ENCODE data around the gene PTPN4. TPM values are rescaled to one million over a fixed set of nuclear protein-coding genes. Genes with fewer than 3 reads are reported as not detected.

The PTPN4 gene
- total and polyA plus RNA-seq, 2 of the 13 experiments (the other 11 are each of a cell fraction or from before 2014, with no cell fraction given) = 20.3 to 34.6 TPM

GRCh38 chr2:119765433-119766002 lies 5.8 kb downstream of the PTPN4 start:
- peaks cover 100% of the 10 kb centered on the region for H3K79me2 ChIP-seq (ENCODE audit: insufficient read depth, low read length)
- peak; percentile 53 for DNase-seq (ENCODE audit: low spot score)
- no peak overlapping the region for H2AFZ ChIP-seq (ENCODE audit: low read length)
- FAIRE-seq = no peak
- no peaks in the 10 kb centered on the region; a peak in 1 of 5 replicates for H3K36me3 ChIP-seq (replicated peaks in 1 of 2; ENCODE audit: control insufficient read depth in 1 of 2, insufficient read depth in 2 of 2, low read length in 2 of 2)
- H3K4me2 ChIP-seq (ENCODE audit: low read depth, low read length) = peak overlapping the region; percentile 95; the same call in 1 of the 2 replicates
- in situ Hi-C loops (cut with HindIII; ENCODE audit: extremely low pct_ligation_motif_present, low pct_unique_long_range_greater_than_20kb) = no loop called here
- H3K27ac ChIP-seq (ENCODE audit: extremely low read length, insufficient read depth, low read length) = peak overlapping the region; percentile 45
- BruUV-seq (replicated peaks) = no TSS peak
- H3K27me3 ChIP-seq (ENCODE audit: control insufficient read depth in 1 of 2, insufficient read depth in 2 of 2, low read length in 2 of 2) = no peaks in the 10 kb centered on the region
- intact Hi-C loops (cut with micrococcal nuclease; ENCODE audit: unreplicated experiment) = no loop called here
- ChIA-PET POLR2A (no interaction called here), CTCF (ENCODE audit: low intra/inter-chr PET ratio, low total read pairs) (no interaction called here)
- peaks cover 78% of the 10 kb centered on the region for H3K4me1 ChIP-seq (ENCODE audit: insufficient read depth, low read length)
- no peak for ATAC-seq
- WGBS (ENCODE audit: low lambda C conversion rate) = 86% methylated on average over 5 of the region's 5 CpGs
- peaks cover 30% of the 10 kb centered on the region for H4K20me1 ChIP-seq (ENCODE audit: insufficient read depth, low read length)
- no peak overlapping the region for H3K4me3 ChIP-seq (replicated peaks in 1 of 3; ENCODE audit: insufficient read depth in 1 of 3, low read depth in 2 of 3, low read length in 3 of 3)
- no peaks in the 10 kb centered on the region for H3K9me3 ChIP-seq (ENCODE audit: low read length)
- H3K9ac ChIP-seq (ENCODE audit: insufficient read depth, low read depth, low read length) = no peak overlapping the region
- TF ChIP-seq ZNF510 (CRISPR knock-in tag; IDR thresholded peaks at IDR 0.05; ENCODE audit: low read depth) (no peak), HOXA3 (CRISPR knock-in tag; IDR thresholded peaks at IDR 0.05) (no peak), ZNF563 (CRISPR knock-in tag; IDR thresholded peaks at IDR 0.05) (no peak), SMC3 (IDR thresholded peaks at IDR 0.05; ENCODE audit: low read length) (no peak), ZNF83 (CRISPR knock-in tag; IDR thresholded peaks at IDR 0.05; ENCODE audit: borderline replicate concordance) (no peak), MZF1 (CRISPR knock-in tag; IDR thresholded peaks at IDR 0.05; ENCODE audit: borderline replicate concordance) (no peak), RBAK (CRISPR knock-in tag; IDR thresholded peaks at IDR 0.05) (no peak), ZNF775 (CRISPR knock-in tag; IDR thresholded peaks at IDR 0.05; ENCODE audit: borderline replicate concordance) (no peak), MED8 (CRISPR knock-in tag; IDR thresholded peaks at IDR 0.05; ENCODE audit: insufficient replicate concordance) (no peak), ZNF761 (CRISPR knock-in tag; conservative IDR thresholded peaks at IDR 0.05) (no peak), ATF7 (IDR thresholded peaks at IDR 0.05) (peak; percentile 65), ATF7 (CRISPR knock-in tag; IDR thresholded peaks at IDR 0.05) (no peak), ZNF547 (CRISPR knock-in tag; IDR thresholded peaks at IDR 0.05) (no peak), ZBTB8A (CRISPR knock-in tag; IDR thresholded peaks at IDR 0.05; ENCODE audit: borderline replicate concordance, low read depth) (no peak), HNF4A (CRISPR knock-in tag; IDR thresholded peaks at IDR 0.05) (0 out of 2 replicates have a peak, but pooled peaks have one; percentile 5), ZBTB7A (CRISPR knock-in tag; IDR thresholded peaks at IDR 0.05) (no peak), ZBTB1 (CRISPR knock-in tag; IDR thresholded peaks at IDR 0.05; ENCODE audit: borderline replicate concordance) (no peak), ZSCAN12 (CRISPR knock-in tag; IDR thresholded peaks at IDR 0.05) (no peak), ZNF317 (CRISPR knock-in tag; IDR thresholded peaks at IDR 0.05) (no peak), PCBP1 (IDR thresholded peaks at IDR 0.05; ENCODE audit: borderline replicate concordance, low read depth, low read length) (no peak), PRPF4 (IDR thresholded peaks at IDR 0.05; ENCODE audit: low read depth, low read length, poor library complexity, severe bottlenecking) (no peak), HMG20A (CRISPR knock-in tag; IDR thresholded peaks at IDR 0.05; ENCODE audit: borderline replicate concordance) (peak; percentile 45; the same call in 1 of the 2 replicates), RAD21 (CRISPR knock-in tag; IDR thresholded peaks at IDR 0.05) (no peak), NFYB (CRISPR knock-in tag; IDR thresholded peaks at IDR 0.05) (no peak), PHF21A (CRISPR knock-in tag; IDR thresholded peaks at IDR 0.05) (no peak), HHEX (CRISPR knock-in tag; IDR thresholded peaks at IDR 0.05) (no peak), ZNF138 (CRISPR knock-in tag; IDR thresholded peaks at IDR 0.05; ENCODE audit: low read depth) (no peak), TMF1 (CRISPR knock-in tag; IDR thresholded peaks at IDR 0.05; ENCODE audit: low read depth) (no peak), KMT2A (CRISPR knock-in tag; IDR thresholded peaks at IDR 0.05) (no peak)
- TF ChIP-seq, protein P1, sequence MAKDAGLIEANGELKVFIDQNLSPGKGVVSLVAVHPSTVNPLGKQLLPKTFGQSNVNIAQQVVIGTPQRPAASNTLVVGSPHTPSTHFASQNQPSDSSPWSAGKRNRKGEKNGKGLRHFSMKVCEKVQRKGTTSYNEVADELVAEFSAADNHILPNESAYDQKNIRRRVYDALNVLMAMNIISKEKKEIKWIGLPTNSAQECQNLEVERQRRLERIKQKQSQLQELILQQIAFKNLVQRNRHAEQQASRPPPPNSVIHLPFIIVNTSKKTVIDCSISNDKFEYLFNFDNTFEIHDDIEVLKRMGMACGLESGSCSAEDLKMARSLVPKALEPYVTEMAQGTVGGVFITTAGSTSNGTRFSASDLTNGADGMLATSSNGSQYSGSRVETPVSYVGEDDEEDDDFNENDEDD (CRISPR knock-in tag; IDR thresholded peaks at IDR 0.05; ENCODE audit: borderline replicate concordance) = no peak

Data from HepG2 (cell line).